Measurements from ENCODE around the gene IFITM5. TPM values are rescaled to one million over a fixed set of nuclear protein-coding genes. Genes with fewer than 3 reads are reported as not detected.

The IFITM5 gene
- total RNA-seq, 3 donors from 2014 or later, result not detected

GRCh38 chr11:304061-304506 is 4.8 kb upstream of the IFITM5 start:
- intact Hi-C loops (cut with DNase I; ENCODE audit: low total_unique reads), result loop anchor here (10.0 kb wide), 1 partner anchor 151 kb away; the partner anchor contains the start of gene PTDSS2
- H3K27ac ChIP-seq, result no peak overlapping the region
- H3K9me3 ChIP-seq, result no peaks in the 10 kb centered on the region
- no peaks in the 10 kb centered on the region for H3K36me3 ChIP-seq
- H3K4me3 ChIP-seq, result no peak overlapping the region
- H3K4me1 ChIP-seq, result peaks cover 0 to 1% of the 10 kb centered on the region in 2 donors
- no peak for DNase-seq (ENCODE audit: low spot score in 2 of 2)
- no peak for TF ChIP-seq CTCF (IDR thresholded peaks at IDR 0.05)
- TF ChIP-seq POLR2AphosphoS5 (IDR thresholded peaks at IDR 0.05), result no peak
- TF ChIP-seq POLR2A (IDR thresholded peaks at IDR 0.05), result no peak
- peaks cover 0 to 9% of the 10 kb centered on the region in 2 donors for H3K27me3 ChIP-seq

- H3K27ac ChIP-seq, result no peak overlapping the region
- peaks cover 0 to 13% of the 10 kb centered on the region in 2 donors for H3K27me3 ChIP-seq
- H3K4me1 ChIP-seq, result no peaks in the 10 kb centered on the region
- H3K36me3 ChIP-seq, result no peaks in the 10 kb centered on the region
- DNase-seq (ENCODE audit: low spot score in 2 of 2), result no peak
- no peak for TF ChIP-seq CTCF (IDR thresholded peaks at IDR 0.05)
- no peak for TF ChIP-seq POLR2AphosphoS5 (IDR thresholded peaks at IDR 0.05)
- no peak for TF ChIP-seq POLR2A (IDR thresholded peaks at IDR 0.05)
- no peaks in the 10 kb centered on the region for H3K9me3 ChIP-seq
- H3K4me3 ChIP-seq, result no peak overlapping the region
- intact Hi-C loops (cut with DNase I; ENCODE audit: low total_unique reads), result loop anchor here (10.0 kb wide), 1 partner anchor 151 kb away; the partner anchor contains the start of gene PTDSS2
Measured at GRCh38 chr11:303363-303762, 4.0 kb upstream of the IFITM5 start.

- no peak for DNase-seq (ENCODE audit: low spot score in 2 of 2)
- no peak for TF ChIP-seq POLR2AphosphoS5 (IDR thresholded peaks at IDR 0.05)
- no peak for TF ChIP-seq POLR2A (IDR thresholded peaks at IDR 0.05)
- no peak for TF ChIP-seq CTCF (IDR thresholded peaks at IDR 0.05)
- Histone ChIP-seq H3K4me3 (no peak overlapping the region), H3K36me3 (no peaks in the 10 kb centered on the region), H3K27me3 (peaks cover 0 to 18% of the 10 kb centered on the region in 2 donors), H3K4me1 (no peaks in the 10 kb centered on the region), H3K9me3 (no peaks in the 10 kb centered on the region), H3K27ac (no peak overlapping the region)
- intact Hi-C loops (cut with DNase I; ENCODE audit: low total_unique reads), result loop anchor here (5.0 to 10.0 kb wide), 2 partner anchors 62 to 155 kb away; partner anchors contain the start of gene PTDSS2
Measured at GRCh38 chr11:299951-300735, 817 bp upstream of the IFITM5 start.

GRCh38 chr11:298406-299065 is 790 bp downstream of the IFITM5 start:
- no peak for DNase-seq (ENCODE audit: low spot score in 2 of 2)
- intact Hi-C loops (cut with DNase I; ENCODE audit: low total_unique reads), result loop anchor here (5.0 kb wide), 1 partner anchor 64 kb away; no protein-coding TSS in a partner anchor
- H3K27me3 ChIP-seq, result peaks cover 0 to 18% of the 10 kb centered on the region in 2 donors
- H3K9me3 ChIP-seq, result no peaks in the 10 kb centered on the region
- no peak overlapping the region for H3K4me3 ChIP-seq
- no peaks in the 10 kb centered on the region for H3K36me3 ChIP-seq
- H3K4me1 ChIP-seq, result no peaks in the 10 kb centered on the region
- H3K27ac ChIP-seq, result peak overlapping the region in 1 of 2 donors; percentile 0
- TF ChIP-seq POLR2AphosphoS5 (IDR thresholded peaks at IDR 0.05), result no peak
- TF ChIP-seq CTCF (IDR thresholded peaks at IDR 0.05), result no peak
- TF ChIP-seq POLR2A (IDR thresholded peaks at IDR 0.05), result no peak

All from breast epithelium (tissue), 4 donors.